Natural killer cell (primary cell): ENCODE results near the gene KIF26A. TPM values are rescaled to one million over a fixed set of nuclear protein-coding genes. Genes with fewer than 3 reads are reported as not detected.

Experiments
- ATAC-seq, 3 donors: fragments of 150-1000 bp in 2 of 3; fragments of 200-7000 bp in 1 of 3; cut with Tn5 transposase; 1 replicate in 1 of 3; 2 replicates in 2 of 3; pipeline ENCODE4 v1.10.0; 2021; ENCODE audit warnings: mild to moderate bottlenecking in 2 of 3, moderate library complexity in 2 of 3
- DNase-seq, 2 donors: peaks; one replicate each; pipeline versions ENCODE4 v3.0.0 to v3.0.0-alpha.2; 2013 to 2021; ENCODE audit warnings: mixed read lengths in 1 of 2
- H3K27ac ChIP-seq: one replicate; pipeline ENCODE4 v1.5.1; 2013; ENCODE audit warnings: mild to moderate bottlenecking, low read length
- H3K27me3 ChIP-seq: one replicate; pipeline ENCODE4 v1.6.1; 2013; ENCODE audit warnings: low read length; ENCODE audit not compliant: control insufficient read depth, insufficient read depth
- H3K36me3 ChIP-seq: one replicate; pipeline ENCODE4 v1.6.1; 2013; ENCODE audit warnings: low read length; ENCODE audit not compliant: control insufficient read depth, insufficient read depth
- H3K4me1 ChIP-seq: one replicate; pipeline ENCODE4 v1.6.1; 2013; ENCODE audit warnings: low read length; ENCODE audit not compliant: control insufficient read depth, insufficient read depth
- H3K4me3 ChIP-seq: one replicate; pipeline ENCODE4 v1.5.1; 2013; ENCODE audit warnings: low read length
- H3K9me3 ChIP-seq: one replicate; pipeline ENCODE4 v1.6.1; 2013; ENCODE audit warnings: low read length; ENCODE audit not compliant: control insufficient read depth, insufficient read depth
- H3K27ac Mint-ChIP-seq, 2 donors: one replicate each; pipeline ENCODE4 v1.8.0; 2022; ENCODE audit warnings: mild to moderate bottlenecking in 2 of 2, mixed read lengths in 2 of 2, moderate library complexity in 1 of 2
- H3K27me3 Mint-ChIP-seq, 2 donors: one replicate each; pipeline ENCODE4 v1.8.0; 2022; ENCODE audit warnings: low read depth in 2 of 2, mixed read lengths in 2 of 2
- H3K36me3 Mint-ChIP-seq: one replicate; pipeline ENCODE4 v1.8.0; 2022; ENCODE audit warnings: mixed read lengths
- H3K4me1 Mint-ChIP-seq, 2 donors: one replicate each; pipeline ENCODE4 v1.8.0; 2022; ENCODE audit warnings: mixed read lengths in 2 of 2
- H3K4me3 Mint-ChIP-seq: one replicate; pipeline ENCODE4 v1.8.0; 2022; ENCODE audit warnings: mild to moderate bottlenecking, moderate library complexity, mixed read lengths
- H3K9me3 Mint-ChIP-seq, 2 donors: one replicate each; pipeline ENCODE4 v1.8.0; 2022; ENCODE audit warnings: mixed read lengths in 2 of 2
- CTCF ChIP-seq: fragments of 200-600 bp; IDR thresholded peaks from one replicate; pipeline ENCODE4 v1.8.0; 2022; ENCODE audit warnings: antibody characterized with exemption
- WGBS: methylation state at CpG from one replicate; pipeline ENCODE4 v1.1.7; 2013; ENCODE audit warnings: missing lambda C conversion rate; ENCODE audit not compliant: insufficient coverage; 5-methylcytosine and 5-hydroxymethylcytosine counted together
- intact Hi-C: fragments of 100-400 bp; cut with micrococcal nuclease; formaldehyde crosslinking; loops from one replicate; pipeline ENCODE4 v1.14.2; 2022
- total RNA-seq, 4 donors: library from RNA; stranded (reverse); fragments of 120-200 nt in 1 of 4; gene quantifications; one replicate each; pipeline versions ENCODE4 v1.2.3 to v1.2.4, GENCODE V29; 2013 to 2022

KIF26A gene
- total RNA-seq, 3 donors from 2014 or later (not counting 1 experiment from before 2014, with no cell fraction given) = not detected

- Mint-ChIP-seq H3K27ac (no peak overlapping the region), H3K4me3 (no peak overlapping the region), H3K27me3 (peaks cover 0 to 6% of the 10 kb centered on the region in 2 donors), H3K4me1 (no peaks in the 10 kb centered on the region), H3K36me3 (no peaks in the 10 kb centered on the region), H3K9me3 (no peaks in the 10 kb centered on the region)
- Histone ChIP-seq H3K27ac (no peak overlapping the region), H3K4me3 (no peak overlapping the region), H3K4me1 (no peaks in the 10 kb centered on the region), H3K27me3 (no peaks in the 10 kb centered on the region), H3K9me3 (no peaks in the 10 kb centered on the region), H3K36me3 (no peaks in the 10 kb centered on the region)
- DNase-seq (no peak), ATAC-seq (no peak)
- 83% methylated on average over 26 of the region's 26 CpGs for WGBS
- intact Hi-C loops = no loop called here
- TF ChIP-seq CTCF = no peak
Observed at GRCh38 chr14:104143521-104144452, 5.4 kb downstream of the KIF26A start.

DNA sequence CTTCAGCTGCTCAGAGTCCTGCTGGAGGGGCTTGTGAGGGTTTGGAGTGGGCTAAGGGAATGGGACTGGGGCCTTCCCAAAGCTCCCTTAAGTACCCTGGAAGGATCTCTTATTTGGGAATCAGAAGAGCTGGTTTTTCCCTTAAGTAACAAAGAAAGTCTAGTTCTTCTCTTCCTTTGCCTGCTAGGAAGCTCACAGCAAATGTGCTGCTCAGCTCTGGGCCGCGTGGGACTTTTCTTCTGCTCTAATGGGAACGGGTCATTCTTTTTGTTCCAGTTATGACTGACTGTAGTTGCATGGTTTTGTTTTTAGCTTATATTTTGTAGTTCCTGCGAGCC, 6.0 kb downstream of the KIF26A start:
- Histone ChIP-seq H3K27me3 (no peaks in the 10 kb centered on the region), H3K4me3 (no peak overlapping the region), H3K4me1 (no peaks in the 10 kb centered on the region), H3K9me3 (no peaks in the 10 kb centered on the region), H3K27ac (no peak overlapping the region), H3K36me3 (no peaks in the 10 kb centered on the region)
- intact Hi-C loops = no loop called here
- no peak for DNase-seq
- no peaks in the 10 kb centered on the region for H3K4me1 Mint-ChIP-seq
- no peaks in the 10 kb centered on the region for H3K9me3 Mint-ChIP-seq
- no peak overlapping the region for H3K27ac Mint-ChIP-seq
- H3K36me3 Mint-ChIP-seq = no peaks in the 10 kb centered on the region
- no peak overlapping the region for H3K4me3 Mint-ChIP-seq
- H3K27me3 Mint-ChIP-seq = peaks cover 0 to 4% of the 10 kb centered on the region in 2 donors
- no peak for TF ChIP-seq CTCF
- WGBS = 83% methylated on average over 4 of the region's 4 CpGs
- no peak for ATAC-seq

DNA sequence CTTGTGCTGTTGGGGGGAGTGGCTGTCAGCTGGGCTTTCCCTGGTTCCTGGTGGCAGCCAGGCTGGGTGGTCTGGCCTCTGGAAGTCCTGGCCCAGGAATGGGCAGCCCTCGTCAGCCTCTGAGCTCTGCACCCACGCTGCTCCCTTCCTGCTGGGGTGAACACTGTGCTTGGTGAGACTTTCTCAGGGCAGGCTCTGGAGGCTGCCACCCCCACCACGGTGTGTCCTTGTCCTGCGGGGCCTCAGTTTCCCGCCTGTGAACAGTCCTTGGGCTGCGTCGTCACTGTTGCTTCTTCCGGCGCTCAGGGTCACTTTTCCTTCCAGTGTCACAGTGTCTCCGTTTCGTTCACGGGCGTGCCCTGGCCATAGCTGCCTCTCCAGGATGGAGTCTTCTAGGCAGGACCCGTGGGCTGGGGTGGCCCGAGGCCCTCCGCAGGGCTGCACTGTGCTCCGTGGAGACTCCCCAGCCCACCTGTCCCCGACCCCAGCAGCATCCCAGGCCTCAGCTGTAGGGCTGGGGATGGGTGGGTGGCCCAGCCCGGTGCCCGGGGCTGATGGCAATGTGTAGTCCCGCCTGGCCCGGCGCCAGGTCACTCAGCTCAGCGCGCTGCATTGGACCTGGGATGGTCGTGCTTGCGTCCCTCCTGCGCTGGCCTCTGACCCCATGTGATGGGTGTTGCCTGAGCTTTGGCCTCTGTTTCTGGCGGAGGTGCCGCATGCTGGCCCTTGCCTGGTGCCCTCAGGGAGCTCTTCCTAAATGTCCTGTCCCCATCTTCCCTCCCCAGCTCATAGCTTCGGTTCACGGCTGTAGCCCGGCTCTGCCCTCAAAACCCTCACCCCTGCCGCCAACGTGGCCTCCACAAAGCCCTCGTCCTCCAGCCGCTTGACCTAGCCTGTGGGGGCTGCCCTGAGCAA, 6.8 kb downstream of the KIF26A start:
- WGBS = 87% methylated on average over 37 of the region's 37 CpGs
- no peaks in the 10 kb centered on the region for H3K36me3 ChIP-seq
- H3K27me3 Mint-ChIP-seq = peaks cover 0 to 4% of the 10 kb centered on the region in 2 donors
- DNase-seq (no peak), ATAC-seq (no peak)
- H3K36me3 Mint-ChIP-seq = no peaks in the 10 kb centered on the region
- H3K27ac Mint-ChIP-seq = no peak overlapping the region
- no peak overlapping the region for H3K27ac ChIP-seq
- H3K4me3 Mint-ChIP-seq = no peak overlapping the region
- intact Hi-C loops = no loop called here
- no peak for TF ChIP-seq CTCF
- H3K9me3 Mint-ChIP-seq = no peaks in the 10 kb centered on the region
- no peaks in the 10 kb centered on the region for H3K4me1 ChIP-seq
- H3K9me3 ChIP-seq = no peaks in the 10 kb centered on the region
- H3K4me1 Mint-ChIP-seq = no peaks in the 10 kb centered on the region
- no peak overlapping the region for H3K4me3 ChIP-seq
- H3K27me3 ChIP-seq = no peaks in the 10 kb centered on the region
